H9 (cell line): ENCODE measurements around the gene LINGO1. TPM values are rescaled to one million over a fixed set of nuclear protein-coding genes. Genes with fewer than 3 reads are reported as not detected.

ENCODE experiments used
- DNase-seq: peaks from one replicate; pipeline ENCODE4 v3.0.0-alpha.2; 2017
- H2AFZ ChIP-seq: one replicate; pipeline ENCODE4 v1.6.1; 2013; ENCODE audit warnings: mild to moderate bottlenecking, low read length, control low read depth, moderate library complexity
- H2AK5ac ChIP-seq: 2 replicates; pipeline ENCODE4 v1.6.1; 2013; ENCODE audit warnings: low read length, control low read depth, mixed read lengths; ENCODE audit not compliant: insufficient read length
- H2BK120ac ChIP-seq: one replicate; pipeline ENCODE4 v1.6.1; 2013; ENCODE audit warnings: low read depth, mild to moderate bottlenecking, low read length, control low read depth, inconsistent platforms; ENCODE audit not compliant: poor library complexity, severe bottlenecking
- H2BK12ac ChIP-seq: 2 replicates; pipeline ENCODE4 v1.6.1; 2013; ENCODE audit warnings: low read length, control low read depth, mixed read lengths, low read depth; ENCODE audit not compliant: insufficient read length
- H2BK15ac ChIP-seq: 2 replicates; pipeline ENCODE4 v1.6.1; 2013; ENCODE audit warnings: low read depth, low read length, control low read depth
- H2BK20ac ChIP-seq: one replicate; pipeline ENCODE4 v1.6.1; 2013; ENCODE audit warnings: low read depth, mild to moderate bottlenecking, low read length, control low read depth, inconsistent platforms; ENCODE audit not compliant: poor library complexity, severe bottlenecking
- H2BK5ac ChIP-seq: 2 replicates; pipeline ENCODE4 v1.6.1; 2013; ENCODE audit warnings: low read length, control low read depth, mixed read lengths; ENCODE audit not compliant: insufficient read length
- H3K14ac ChIP-seq: 2 replicates; pipeline ENCODE4 v1.6.1; 2013; ENCODE audit warnings: low read length, control low read depth; ENCODE audit not compliant: insufficient read depth
- H3K18ac ChIP-seq: 2 replicates; pipeline ENCODE4 v1.6.1; 2013; ENCODE audit warnings: low read depth, mild to moderate bottlenecking, mixed read lengths, low read length, control low read depth; ENCODE audit not compliant: insufficient read length
- H3K23ac ChIP-seq: 2 replicates; pipeline ENCODE4 v1.6.1; 2013; ENCODE audit warnings: low read length, control low read depth, mixed read lengths, low read depth; ENCODE audit not compliant: insufficient read length
- H3K23me2 ChIP-seq: 2 replicates; pipeline ENCODE4 v1.6.1; 2013; ENCODE audit warnings: low read depth, mild to moderate bottlenecking, mixed read lengths, low read length, control low read depth; ENCODE audit not compliant: insufficient read length, poor library complexity, severe bottlenecking
- H3K27ac ChIP-seq: 2 replicates; pipeline ENCODE4 v1.5.1; 2013; ENCODE audit warnings: low read length, control low read depth, mixed read lengths, low read depth; ENCODE audit not compliant: insufficient read length
- H3K27me3 ChIP-seq: 2 replicates; pipeline ENCODE4 v1.6.1; 2013; ENCODE audit warnings: low read length, control low read depth, inconsistent platforms; ENCODE audit not compliant: insufficient read depth
- H3K4ac ChIP-seq: 2 replicates; pipeline ENCODE4 v1.6.1; 2013; ENCODE audit warnings: low read depth, mild to moderate bottlenecking, control low read depth, inconsistent platforms, low read length, moderate library complexity
- H3K4me1 ChIP-seq: 2 replicates; pipeline ENCODE4 v1.6.1; 2013; ENCODE audit warnings: low read length, control low read depth, inconsistent platforms; ENCODE audit not compliant: insufficient read depth
- H3K4me2 ChIP-seq: 2 replicates; pipeline ENCODE4 v1.6.1; 2013; ENCODE audit warnings: low read length, control low read depth, mixed read lengths; ENCODE audit not compliant: insufficient read length, insufficient read depth
- H3K56ac ChIP-seq: 2 replicates; pipeline ENCODE4 v1.6.1; 2013; ENCODE audit warnings: low read depth, mild to moderate bottlenecking, mixed read lengths, low read length, control low read depth; ENCODE audit not compliant: insufficient read length
- H3K79me1 ChIP-seq: 2 replicates; pipeline ENCODE4 v1.6.1; 2013; ENCODE audit warnings: low read depth, mild to moderate bottlenecking, moderate library complexity, low read length, control low read depth, inconsistent platforms; ENCODE audit not compliant: insufficient read depth, poor library complexity, severe bottlenecking
- H3K79me2 ChIP-seq: 2 replicates; pipeline ENCODE4 v1.6.1; 2013; ENCODE audit warnings: low read length, control low read depth, inconsistent platforms; ENCODE audit not compliant: insufficient read depth
- H3K9ac ChIP-seq: 2 replicates; pipeline ENCODE4 v1.6.1; 2013; ENCODE audit warnings: low read length, control low read depth, mixed read lengths; ENCODE audit not compliant: insufficient read length; ENCODE audit errors: extremely low read depth
- H3K9me3 ChIP-seq: one replicate; pipeline ENCODE4 v1.6.1; 2013; ENCODE audit warnings: low read depth, low read length, inconsistent platforms; ENCODE audit not compliant: control insufficient read depth
- H3T11ph ChIP-seq: one replicate; pipeline ENCODE4 v1.6.1; 2013; ENCODE audit warnings: mild to moderate bottlenecking, low read length, control low read depth, inconsistent platforms
- H4K20me1 ChIP-seq: one replicate; pipeline ENCODE4 v1.6.1; 2013; ENCODE audit not compliant: control insufficient read depth, insufficient read length, insufficient read depth
- H4K5ac ChIP-seq: 2 replicates; pipeline ENCODE4 v1.6.1; 2013; ENCODE audit warnings: low read depth, mild to moderate bottlenecking, mixed read lengths, low read length, control low read depth; ENCODE audit not compliant: insufficient read length
- H4K8ac ChIP-seq: replicated peaks from 2 replicates; pipeline ENCODE4 v1.6.1; 2013; ENCODE audit warnings: low read length, control low read depth, mixed read lengths, low read depth; ENCODE audit not compliant: insufficient read length
- H4K91ac ChIP-seq: 2 replicates; pipeline ENCODE4 v1.6.1; 2013; ENCODE audit warnings: low read depth, mild to moderate bottlenecking, moderate library complexity, mixed read lengths, low read length, control low read depth; ENCODE audit not compliant: insufficient read length
- H3K27ac Mint-ChIP-seq, 3 experiments: 2 replicates in 2 of 3; 3 replicates in 1 of 3; pipeline ENCODE4 v1.8.0; 2020 to 2021; ENCODE audit warnings: mixed read lengths in 3 of 3, mild to moderate bottlenecking in 1 of 3, moderate library complexity in 1 of 3
- H3K27me3 Mint-ChIP-seq: 2 replicates; pipeline ENCODE4 v1.8.0; 2021; ENCODE audit warnings: low read depth, mild to moderate bottlenecking, moderate library complexity, mixed read lengths
- H3K36me3 Mint-ChIP-seq, 3 experiments: 2 replicates in 2 of 3; 3 replicates in 1 of 3; pipeline ENCODE4 v1.8.0; 2020 to 2021; ENCODE audit warnings: low read depth in 3 of 3, mixed read lengths in 3 of 3; ENCODE audit not compliant: insufficient read depth in 1 of 3
- H3K4me1 Mint-ChIP-seq, 2 experiments: 2 replicates each; pipeline ENCODE4 v1.8.0; 2020; ENCODE audit warnings: mixed read lengths in 2 of 2
- H3K4me3 Mint-ChIP-seq, 2 experiments: 2 replicates in 1 of 2; 3 replicates in 1 of 2; pipeline ENCODE4 v1.8.0; 2020 to 2021; ENCODE audit warnings: mild to moderate bottlenecking in 2 of 2, mixed read lengths in 2 of 2, moderate library complexity in 1 of 2
- H3K9me3 Mint-ChIP-seq, 2 experiments: 2 replicates in 1 of 2; 3 replicates in 1 of 2; pipeline ENCODE4 v1.8.0; 2020; ENCODE audit warnings: mild to moderate bottlenecking in 2 of 2, mixed read lengths in 2 of 2, moderate library complexity in 1 of 2
- CTCF ChIP-seq: fragments of 200-600 bp; sonication (generic); conservative IDR thresholded peaks from 3 replicates; pipeline ENCODE4 v1.8.0; 2021; ENCODE audit warnings: antibody characterized with exemption, mild to moderate bottlenecking
- WGBS: extraction: QIAGEN DNeasy Blood & Tissue Kit; methylation state at CpG from one replicate; pipeline ENCODE4 v1.1.7; 2013; ENCODE audit warnings: missing lambda C conversion rate, low lambda C conversion rate, mixed read lengths; ENCODE audit not compliant: insufficient read length; ENCODE audit errors: extremely low coverage; 5-methylcytosine and 5-hydroxymethylcytosine counted together
- total RNA-seq: library from RNA; stranded (reverse); gene quantifications from 2 replicates; pipeline ENCODE4 v1.2.1, GENCODE V29; 2021

Gene LINGO1
- total RNA-seq, 1 experiment from 2014 or later = 41.6 TPM

GRCh38 chr15:77565378-77565915 is 67.3 kb downstream of the LINGO1 start:
- no peak overlapping the region for H2BK120ac ChIP-seq
- no peak overlapping the region for H4K91ac ChIP-seq
- H3K9ac ChIP-seq = no peak overlapping the region
- no peaks in the 10 kb centered on the region for H3K27me3 ChIP-seq
- no CpG with 5 or more reads among the region's 25 CpGs for WGBS
- H3K14ac ChIP-seq = no peak overlapping the region
- no peak overlapping the region for H3K4me3 Mint-ChIP-seq
- H4K5ac ChIP-seq = no peak overlapping the region
- H3K36me3 Mint-ChIP-seq = no peaks in the 10 kb centered on the region
- H3K79me1 ChIP-seq = no peaks in the 10 kb centered on the region
- peaks cover 39 to 44% of the 10 kb centered on the region in 2 experiments for H3K4me1 Mint-ChIP-seq
- no peak overlapping the region for H2BK5ac ChIP-seq
- no peak overlapping the region for H3K23ac ChIP-seq
- no peaks in the 10 kb centered on the region for H3K9me3 ChIP-seq
- H3K4me1 ChIP-seq = 0 out of 2 replicates have a peak, but pooled peaks cover 3% of the 10 kb centered on the region
- H3K79me2 ChIP-seq = no peaks in the 10 kb centered on the region
- no peak overlapping the region for H3K27ac ChIP-seq
- no peak overlapping the region for H2BK12ac ChIP-seq
- H4K8ac ChIP-seq = no peak overlapping the region
- no peak overlapping the region for H2BK15ac ChIP-seq
- H3K4ac ChIP-seq = no peak overlapping the region
- no peak for DNase-seq
- no peak overlapping the region for H3T11ph ChIP-seq
- no peaks in the 10 kb centered on the region for H3K9me3 Mint-ChIP-seq
- no peak overlapping the region for H2BK20ac ChIP-seq
- H3K23me2 ChIP-seq = no peaks in the 10 kb centered on the region
- no peak for TF ChIP-seq CTCF
- H3K18ac ChIP-seq = no peak overlapping the region
- peaks cover 7% of the 10 kb centered on the region for H3K27me3 Mint-ChIP-seq
- H2AFZ ChIP-seq = no peak overlapping the region
- no peak overlapping the region for H3K56ac ChIP-seq
- H2AK5ac ChIP-seq = no peak overlapping the region
- peak overlapping the region in 1 of 3 experiments; percentile 72; a peak in 1 of 7 replicates for H3K27ac Mint-ChIP-seq
- H3K4me2 ChIP-seq = no peak overlapping the region
- no peaks in the 10 kb centered on the region for H4K20me1 ChIP-seq
